ENCODE data around the gene ITFG2. TPM values are rescaled to one million over a fixed set of nuclear protein-coding genes. Genes with fewer than 3 reads are reported as not detected.

Gene ITFG2
- total and polyA plus RNA-seq, 2 of the 13 experiments (the other 11 are each of a cell fraction or from before 2014, with no cell fraction given): 14.8 to 15.5 TPM

DNA sequence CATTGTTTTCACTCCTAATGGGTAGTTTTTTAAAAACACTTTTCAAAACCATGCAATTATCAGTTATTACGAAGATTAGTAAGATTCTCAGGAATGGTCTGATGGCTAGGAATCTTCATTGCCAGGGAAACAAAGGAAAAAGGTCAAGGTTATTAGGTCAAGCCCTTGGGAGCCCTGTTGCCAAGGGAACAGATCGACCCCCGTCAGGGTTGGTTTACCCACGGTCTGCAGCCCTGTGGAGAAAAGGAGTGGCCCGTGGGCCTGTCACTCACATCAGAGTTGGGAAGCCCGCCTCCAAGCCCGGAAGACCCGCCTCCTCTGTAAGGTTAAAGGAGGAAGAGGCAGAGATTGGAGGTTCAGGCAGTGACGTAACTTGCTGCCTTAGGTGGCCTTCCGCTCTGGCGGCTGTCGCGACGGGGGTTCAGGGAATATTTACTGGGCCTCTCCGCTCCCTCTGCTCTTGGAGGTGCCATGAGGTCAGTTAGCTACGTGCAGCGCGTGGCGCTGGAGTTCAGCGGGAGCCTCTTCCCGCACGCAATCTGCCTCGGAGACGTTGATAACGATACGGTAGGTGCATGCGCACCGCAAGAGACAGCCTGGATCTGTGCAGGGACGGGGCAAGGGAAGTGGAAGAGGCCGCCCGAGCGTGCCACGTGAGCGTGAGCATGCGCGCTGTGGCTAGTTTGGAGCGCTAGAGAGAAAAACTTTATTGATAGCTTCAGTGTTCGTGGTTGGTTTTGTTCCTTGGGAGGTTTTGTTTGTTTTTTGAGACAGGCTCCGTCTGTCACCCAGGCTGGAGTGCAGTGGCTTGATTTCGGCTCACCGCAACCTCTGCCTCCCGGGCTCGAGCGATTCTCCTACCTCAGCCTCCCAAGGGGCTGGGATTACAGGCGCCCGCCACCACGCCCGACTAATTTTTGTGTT, at the start of gene ITFG2 (continued):
- TF ChIP-seq ZNF589 (CRISPR knock-in tag; conservative IDR thresholded peaks at IDR 0.05) (peak; percentile 20; the same call in 1 of the 2 replicates), KDM6A (CRISPR knock-in tag; IDR thresholded peaks at IDR 0.05; ENCODE audit: low read depth) (no peak; the same call in 1 of the 2 replicates), ZNF83 (CRISPR knock-in tag; IDR thresholded peaks at IDR 0.05; ENCODE audit: borderline replicate concordance) (no peak), SETDB1 (CRISPR knock-in tag; IDR thresholded peaks at IDR 0.05; ENCODE audit: borderline replicate concordance) (no peak), YEATS4 (CRISPR knock-in tag; IDR thresholded peaks at IDR 0.05; ENCODE audit: borderline replicate concordance) (peak; percentile 100), POLR2G (IDR thresholded peaks at IDR 0.05; ENCODE audit: low read depth, low read length) (peak; percentile 98), ZBTB3 (CRISPR knock-in tag; IDR thresholded peaks at IDR 0.05; ENCODE audit: borderline replicate concordance, low read depth) (no peak), ZNF660 (CRISPR knock-in tag; IDR thresholded peaks at IDR 0.05; ENCODE audit: borderline replicate concordance, low read depth) (no peak), MXI1 (IDR thresholded peaks at IDR 0.05; ENCODE audit: borderline replicate concordance, low read depth, low read length) (peak; percentile 76; the same call in 2 of the 3 replicates), MEIS1 (CRISPR knock-in tag; IDR thresholded peaks at IDR 0.05; ENCODE audit: borderline replicate concordance) (peak; percentile 85; the same call in 1 of the 2 replicates), ZZZ3 (CRISPR knock-in tag; IDR thresholded peaks at IDR 0.05; ENCODE audit: borderline replicate concordance) (peak; percentile 98), KDM5A (IDR thresholded peaks at IDR 0.05; ENCODE audit: borderline replicate concordance, low read length) (peak; percentile 93; the same call in 1 of the 2 replicates), CSRNP1 (CRISPR knock-in tag; IDR thresholded peaks at IDR 0.05) (peak; percentile 76), ZNF784 (CRISPR knock-in tag; IDR thresholded peaks at IDR 0.05; ENCODE audit: borderline replicate concordance) (peak; percentile 83; the same call in 1 of the 2 replicates), ZNF792 (CRISPR knock-in tag; IDR thresholded peaks at IDR 0.05) (no peak), AGO1 (IDR thresholded peaks at IDR 0.05; ENCODE audit: low read depth, low read length, poor library complexity, severe bottlenecking) (peak; percentile 36), SMARCC2 (IDR thresholded peaks at IDR 0.05) (no peak)
- TF ChIP-seq, protein P1, sequence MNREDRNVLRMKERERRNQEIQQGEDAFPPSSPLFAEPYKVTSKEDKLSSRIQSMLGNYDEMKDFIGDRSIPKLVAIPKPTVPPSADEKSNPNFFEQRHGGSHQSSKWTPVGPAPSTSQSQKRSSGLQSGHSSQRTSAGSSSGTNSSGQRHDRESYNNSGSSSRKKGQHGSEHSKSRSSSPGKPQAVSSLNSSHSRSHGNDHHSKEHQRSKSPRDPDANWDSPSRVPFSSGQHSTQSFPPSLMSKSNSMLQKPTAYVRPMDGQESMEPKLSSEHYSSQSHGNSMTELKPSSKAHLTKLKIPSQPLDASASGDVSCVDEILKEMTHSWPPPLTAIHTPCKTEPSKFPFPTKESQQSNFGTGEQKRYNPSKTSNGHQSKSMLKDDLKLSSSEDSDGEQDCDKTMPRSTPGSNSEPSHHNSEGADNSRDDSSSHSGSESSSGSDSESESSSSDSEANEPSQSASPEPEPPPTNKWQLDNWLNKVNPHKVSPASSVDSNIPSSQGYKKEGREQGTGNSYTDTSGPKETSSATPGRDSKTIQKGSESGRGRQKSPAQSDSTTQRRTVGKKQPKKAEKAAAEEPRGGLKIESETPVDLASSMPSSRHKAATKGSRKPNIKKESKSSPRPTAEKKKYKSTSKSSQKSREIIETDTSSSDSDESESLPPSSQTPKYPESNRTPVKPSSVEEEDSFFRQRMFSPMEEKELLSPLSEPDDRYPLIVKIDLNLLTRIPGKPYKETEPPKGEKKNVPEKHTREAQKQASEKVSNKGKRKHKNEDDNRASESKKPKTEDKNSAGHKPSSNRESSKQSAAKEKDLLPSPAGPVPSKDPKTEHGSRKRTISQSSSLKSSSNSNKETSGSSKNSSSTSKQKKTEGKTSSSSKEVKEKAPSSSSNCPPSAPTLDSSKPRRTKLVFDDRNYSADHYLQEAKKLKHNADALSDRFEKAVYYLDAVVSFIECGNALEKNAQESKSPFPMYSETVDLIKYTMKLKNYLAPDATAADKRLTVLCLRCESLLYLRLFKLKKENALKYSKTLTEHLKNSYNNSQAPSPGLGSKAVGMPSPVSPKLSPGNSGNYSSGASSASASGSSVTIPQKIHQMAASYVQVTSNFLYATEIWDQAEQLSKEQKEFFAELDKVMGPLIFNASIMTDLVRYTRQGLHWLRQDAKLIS (CRISPR knock-in tag; IDR thresholded peaks at IDR 0.05): no peak
- TF ChIP-seq, protein P2, sequence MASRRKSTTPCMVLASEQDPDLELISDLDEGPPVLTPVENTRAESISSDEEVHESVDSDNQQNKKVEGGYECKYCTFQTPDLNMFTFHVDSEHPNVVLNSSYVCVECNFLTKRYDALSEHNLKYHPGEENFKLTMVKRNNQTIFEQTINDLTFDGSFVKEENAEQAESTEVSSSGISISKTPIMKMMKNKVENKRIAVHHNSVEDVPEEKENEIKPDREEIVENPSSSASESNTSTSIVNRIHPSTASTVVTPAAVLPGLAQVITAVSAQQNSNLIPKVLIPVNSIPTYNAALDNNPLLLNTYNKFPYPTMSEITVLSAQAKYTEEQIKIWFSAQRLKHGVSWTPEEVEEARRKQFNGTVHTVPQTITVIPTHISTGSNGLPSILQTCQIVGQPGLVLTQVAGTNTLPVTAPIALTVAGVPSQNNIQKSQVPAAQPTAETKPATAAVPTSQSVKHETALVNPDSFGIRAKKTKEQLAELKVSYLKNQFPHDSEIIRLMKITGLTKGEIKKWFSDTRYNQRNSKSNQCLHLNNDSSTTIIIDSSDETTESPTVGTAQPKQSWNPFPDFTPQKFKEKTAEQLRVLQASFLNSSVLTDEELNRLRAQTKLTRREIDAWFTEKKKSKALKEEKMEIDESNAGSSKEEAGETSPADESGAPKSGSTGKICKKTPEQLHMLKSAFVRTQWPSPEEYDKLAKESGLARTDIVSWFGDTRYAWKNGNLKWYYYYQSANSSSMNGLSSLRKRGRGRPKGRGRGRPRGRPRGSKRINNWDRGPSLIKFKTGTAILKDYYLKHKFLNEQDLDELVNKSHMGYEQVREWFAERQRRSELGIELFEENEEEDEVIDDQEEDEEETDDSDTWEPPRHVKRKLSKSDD (CRISPR knock-in tag; IDR thresholded peaks at IDR 0.05; ENCODE audit: low read depth): no peak
